WTC11 (cell line): ENCODE data around the gene DOHH. TPM values are rescaled to one million over a fixed set of nuclear protein-coding genes. Genes with fewer than 3 reads are reported as not detected.

ENCODE experiments used
- ATAC-seq: fragments of 200-7000 bp; cut with Tn5 transposase; 2 replicates; pipeline ENCODE4 v1.10.0; 2021; ENCODE audit warnings: mild to moderate bottlenecking, moderate library complexity
- CTCF ChIA-PET: fragments of 300-600 bp; sonication (Branson Sonifier 250); formaldehyde crosslinking; loops from one replicate; lab custom pipeline; 2021; ENCODE audit warnings: antibody characterized with exemption; lab: Charles Lee
- POLR2A ChIA-PET: fragments of 350-600 bp; sonication (Branson Sonifier 250); formaldehyde crosslinking; loops from one replicate; lab custom pipeline; 2021; ENCODE audit warnings: antibody characterized with exemption; lab: Charles Lee
- DNase-seq: peaks from one replicate; pipeline ENCODE4 v3.0.0; 2021; ENCODE audit warnings: low spot score
- H3K27ac Mint-ChIP-seq: 2 replicates; pipeline ENCODE4 v1.8.0; 2021; ENCODE audit warnings: mixed read lengths
- H3K27me3 Mint-ChIP-seq: 2 replicates; pipeline ENCODE4 v1.8.0; 2021; ENCODE audit warnings: low read depth, mild to moderate bottlenecking, moderate library complexity, mixed read lengths
- H3K36me3 Mint-ChIP-seq: 2 replicates; pipeline ENCODE4 v1.8.0; 2021; ENCODE audit warnings: mixed read lengths
- H3K4me1 Mint-ChIP-seq: 2 replicates; pipeline ENCODE4 v1.8.0; 2022; ENCODE audit warnings: mixed read lengths
- H3K4me3 Mint-ChIP-seq: 2 replicates; pipeline ENCODE4 v1.8.0; 2021; ENCODE audit warnings: mild to moderate bottlenecking, moderate library complexity, mixed read lengths
- H3K9me3 Mint-ChIP-seq: 2 replicates; pipeline ENCODE4 v1.8.0; 2021; ENCODE audit warnings: mixed read lengths
- AFF4 ChIP-seq: sonication (generic); formaldehyde crosslinking; IDR thresholded peaks from 2 replicates; pipeline ENCODE4 v1.8.1; 2023; ENCODE audit warnings: mild to moderate bottlenecking, missing genetic modification reagents, borderline replicate concordance
- AR ChIP-seq: fragments of 250-450 bp; sonication (Bioruptor Pico); IDR thresholded peaks from 2 replicates; pipeline ENCODE4 v1.9.0; 2021; ENCODE audit warnings: mild to moderate bottlenecking
- E2F5 ChIP-seq: sonication (generic); formaldehyde crosslinking; IDR thresholded peaks from 2 replicates; pipeline ENCODE4 v1.8.1; 2022; ENCODE audit warnings: mild to moderate bottlenecking, moderate library complexity, missing genetic modification reagents
- ELF4 ChIP-seq: sonication (generic); formaldehyde crosslinking; IDR thresholded peaks from 2 replicates; pipeline ENCODE4 v1.8.1; 2022; ENCODE audit warnings: low read depth, mild to moderate bottlenecking, moderate library complexity, missing genetic modification reagents
- ERG ChIP-seq: fragments of 250-450 bp; sonication (Bioruptor Pico); IDR thresholded peaks from 2 replicates; pipeline ENCODE4 v1.8.0; 2021; ENCODE audit warnings: mild to moderate bottlenecking
- FOXJ3 ChIP-seq: sonication (generic); formaldehyde crosslinking; IDR thresholded peaks from 2 replicates; pipeline ENCODE4 v1.9.0; 2021; ENCODE audit warnings: missing genetic modification reagents, mild to moderate bottlenecking, borderline replicate concordance
- FOXK1 ChIP-seq: sonication (generic); formaldehyde crosslinking; IDR thresholded peaks from 2 replicates; pipeline ENCODE4 v1.8.0; 2022; ENCODE audit warnings: mild to moderate bottlenecking, moderate library complexity, missing genetic modification reagents
- IRF2 ChIP-seq: sonication (generic); formaldehyde crosslinking; IDR thresholded peaks from 2 replicates; pipeline ENCODE4 v1.8.0; 2022; ENCODE audit warnings: low read depth, missing genetic modification reagents, borderline replicate concordance
- PRDM15 ChIP-seq: sonication (generic); formaldehyde crosslinking; IDR thresholded peaks from 2 replicates; pipeline ENCODE4 v1.8.0; 2022; ENCODE audit warnings: missing genetic modification reagents
- PRRX2 ChIP-seq: fragments of 250-450 bp; sonication (Bioruptor Pico); IDR thresholded peaks from 2 replicates; pipeline ENCODE4 v1.8.0; 2021; ENCODE audit warnings: mild to moderate bottlenecking
- SOX15 ChIP-seq: fragments of 250-450 bp; sonication (Bioruptor Pico); IDR thresholded peaks from 2 replicates; pipeline ENCODE4 v1.9.0; 2021; ENCODE audit warnings: mild to moderate bottlenecking
- ZMAT4 ChIP-seq: fragments of 250-450 bp; sonication (Bioruptor Pico); IDR thresholded peaks from 2 replicates; pipeline ENCODE4 v1.9.0; 2021; ENCODE audit warnings: mild to moderate bottlenecking
- ZNF425 ChIP-seq: fragments of 250-450 bp; sonication (Bioruptor Pico); conservative IDR thresholded peaks from 2 replicates; pipeline ENCODE4 v1.9.0; 2021; ENCODE audit warnings: mild to moderate bottlenecking
- total RNA-seq: library from RNA; stranded (reverse); gene quantifications from 3 replicates; pipeline ENCODE4 v1.2.3, GENCODE V29; 2021

The DOHH gene
- total RNA-seq, 1 experiment from 2014 or later: 22.2 TPM

GRCh38 chr19:3497757-3498520 is 2.5 kb downstream of the DOHH start:
- peaks cover 9% of the 10 kb centered on the region for H3K4me1 Mint-ChIP-seq
- H3K36me3 Mint-ChIP-seq: peaks cover 27% of the 10 kb centered on the region
- TF ChIP-seq ZNF425 (CRISPR knock-in tag) (no peak), IRF2 (CRISPR knock-in tag) (no peak), PRDM15 (CRISPR knock-in tag) (no peak), ZMAT4 (CRISPR knock-in tag) (no peak), PRRX2 (no peak), ELF4 (CRISPR knock-in tag) (no peak), FOXJ3 (CRISPR knock-in tag) (no peak), ERG (CRISPR knock-in tag) (no peak), AFF4 (CRISPR knock-in tag) (no peak), FOXK1 (no peak), SOX15 (no peak), E2F5 (no peak), AR (CRISPR knock-in tag) (no peak)
- ChIA-PET CTCF (no interaction called here), POLR2A (no interaction called here)
- H3K9me3 Mint-ChIP-seq: no peaks in the 10 kb centered on the region
- H3K27ac Mint-ChIP-seq: no peak overlapping the region
- ATAC-seq (no peak), DNase-seq (no peak)
- H3K27me3 Mint-ChIP-seq: no peaks in the 10 kb centered on the region
- no peak overlapping the region for H3K4me3 Mint-ChIP-seq
